HepG2 (cell line): ENCODE results near the gene RBBP6. TPM values are rescaled to one million over a fixed set of nuclear protein-coding genes. Genes with fewer than 3 reads are reported as not detected.
A peak's percentile ranks its signal among the peaks of the same experiment; 100 is the strongest.

Source experiments
- ATF3 ChIP-seq: sonication (generic); formaldehyde crosslinking; IDR thresholded peaks from 2 replicates; pipeline ENCODE4 v1.4.0; 2020; ENCODE audit warnings: missing genetic modification reagents
- CBX1 ChIP-seq: IDR thresholded peaks from one replicate; pipeline ENCODE4 v1.6.1; 2016; ENCODE audit warnings: antibody characterized with exemption, low read depth
- GLMP ChIP-seq: sonication (generic); formaldehyde crosslinking; IDR thresholded peaks from 2 replicates; pipeline ENCODE4 v1.9.0; 2021; ENCODE audit warnings: missing genetic modification reagents, mild to moderate bottlenecking, borderline replicate concordance
- PCBP2 ChIP-seq: fragments of 200-400 bp; formaldehyde crosslinking; optimal IDR thresholded peaks from 2 replicates; pipeline ENCODE3; 2018; ENCODE audit warnings: low read length, low read depth; ENCODE audit not compliant: poor library complexity, severe bottlenecking
- SOX6 ChIP-seq, 2 experiments: fragments of 450-650 bp in 1 of 2; sonication (generic) in 1 of 2; formaldehyde crosslinking in 1 of 2; IDR thresholded peaks; 2 replicates each; pipeline versions ENCODE4 v1.4.0 to v1.6.1; 2017 to 2020; ENCODE audit warnings: antibody characterized with exemption in 1 of 2, mild to moderate bottlenecking in 1 of 2, missing genetic modification reagents in 1 of 2
- SYNCRIP ChIP-seq: fragments of 200-400 bp; formaldehyde crosslinking; IDR thresholded peaks from 2 replicates; pipeline ENCODE4 v1.6.1; 2018; ENCODE audit warnings: mild to moderate bottlenecking, low read depth, low read length; ENCODE audit not compliant: insufficient read depth
- ZBTB25 ChIP-seq: IDR thresholded peaks from 2 replicates; pipeline ENCODE4 v1.6.1; 2018; ENCODE audit warnings: missing genetic modification reagents
- ZBTB34 ChIP-seq: sonication (generic); formaldehyde crosslinking; IDR thresholded peaks from 2 replicates; pipeline ENCODE4 v1.8.0; 2022; ENCODE audit warnings: mild to moderate bottlenecking, missing genetic modification reagents
- ZNF234 ChIP-seq: sonication (generic); formaldehyde crosslinking; conservative IDR thresholded peaks from 2 replicates; pipeline ENCODE4 v1.5.1; 2020; ENCODE audit warnings: mild to moderate bottlenecking, missing genetic modification reagents
- ZNF260 ChIP-seq: sonication (generic); formaldehyde crosslinking; IDR thresholded peaks from 2 replicates; pipeline ENCODE4 v1.4.0; 2020; ENCODE audit warnings: missing genetic modification reagents, low read depth, mild to moderate bottlenecking, borderline replicate concordance
- ZNF318 ChIP-seq: sonication (generic); formaldehyde crosslinking; IDR thresholded peaks from 2 replicates; pipeline ENCODE4 v1.4.0; 2020; ENCODE audit warnings: mild to moderate bottlenecking, missing genetic modification reagents
- ZNF770 ChIP-seq: sonication (generic); formaldehyde crosslinking; IDR thresholded peaks from 2 replicates; pipeline ENCODE4 v1.5.0; 2020; ENCODE audit warnings: mild to moderate bottlenecking, missing genetic modification reagents
- polyA plus RNA-seq, 8 experiments: library from polyadenylated mRNA; depleted of rRNA in 3 of 8; stranded (reverse) in 7 of 8; unstranded in 1 of 8; fragments of >200 nt; fragmentation: Illumina TruSeq in 4 of 8; extraction: Trizol in 4 of 8; gene quantifications; 2 replicates each; pipeline versions ENCODE4 v1.2.1 to v1.2.3, GENCODE V29; 2011 to 2016; ENCODE audit warnings: low read depth in 4 of 8, missing spikeins in 1 of 8, mixed read lengths in 1 of 8; ENCODE audit not compliant: insufficient read depth in 1 of 8
- total RNA-seq, 5 experiments: library from RNA; depleted of rRNA; stranded (reverse); fragments of >200 nt; fragmentation: Illumina TruSeq; extraction: Trizol; gene quantifications; 2 replicates each; pipeline ENCODE4 v1.2.3, GENCODE V29; 2016; ENCODE audit warnings: low read depth in 1 of 5

RBBP6 gene
- total and polyA plus RNA-seq, 2 of the 13 experiments (the other 11 are each of a cell fraction or from before 2014, with no cell fraction given): 37.1 to 70.9 TPM

GRCh38 chr16:24504472-24505345 is 34.7 kb upstream of the RBBP6 start (continued):
- TF ChIP-seq ZNF770 (CRISPR knock-in tag) (0 out of 2 replicates have a peak, but pooled peaks have one; percentile 8), ZNF318 (CRISPR knock-in tag) (no peak), ZBTB34 (CRISPR knock-in tag) (0 out of 2 replicates have a peak, but pooled peaks have one; percentile 34), SYNCRIP (no peak), ZNF234 (CRISPR knock-in tag) (no peak), ZBTB25 (CRISPR knock-in tag) (no peak), CBX1 (no peak), PCBP2 (no peak), ATF3 (CRISPR knock-in tag) (no peak), GLMP (CRISPR knock-in tag) (no peak), ZNF260 (CRISPR knock-in tag) (no peak), SOX6 (IDR thresholded peaks at IDR 0.05) (no peak), SOX6 (CRISPR knock-in tag; IDR thresholded peaks at IDR 0.05) (no peak)
